22Rv1 (cell line): Measurements from ENCODE around the gene CFDP1.

Experiments used
- H3K27ac ChIP-seq: fragments of 450-650 bp; 2 replicates; pipeline ENCODE4 v1.5.1; 2017
- ZFX ChIP-seq: fragments of 450-650 bp; IDR thresholded peaks from 2 replicates; pipeline ENCODE4 v1.6.1; 2017; ENCODE audit warnings: antibody characterized with exemption, borderline replicate concordance
- TF ChIP-seq, protein P1 (sequence below): fragments of 450-650 bp; IDR thresholded peaks from 2 replicates; pipeline ENCODE4 v1.5.1; 2017; ENCODE audit warnings: mild to moderate bottlenecking

Gene CFDP1

GRCh38 chr16:75294773-75295459, 138.4 kb downstream of the CFDP1 start:
- TF ChIP-seq, protein P1, sequence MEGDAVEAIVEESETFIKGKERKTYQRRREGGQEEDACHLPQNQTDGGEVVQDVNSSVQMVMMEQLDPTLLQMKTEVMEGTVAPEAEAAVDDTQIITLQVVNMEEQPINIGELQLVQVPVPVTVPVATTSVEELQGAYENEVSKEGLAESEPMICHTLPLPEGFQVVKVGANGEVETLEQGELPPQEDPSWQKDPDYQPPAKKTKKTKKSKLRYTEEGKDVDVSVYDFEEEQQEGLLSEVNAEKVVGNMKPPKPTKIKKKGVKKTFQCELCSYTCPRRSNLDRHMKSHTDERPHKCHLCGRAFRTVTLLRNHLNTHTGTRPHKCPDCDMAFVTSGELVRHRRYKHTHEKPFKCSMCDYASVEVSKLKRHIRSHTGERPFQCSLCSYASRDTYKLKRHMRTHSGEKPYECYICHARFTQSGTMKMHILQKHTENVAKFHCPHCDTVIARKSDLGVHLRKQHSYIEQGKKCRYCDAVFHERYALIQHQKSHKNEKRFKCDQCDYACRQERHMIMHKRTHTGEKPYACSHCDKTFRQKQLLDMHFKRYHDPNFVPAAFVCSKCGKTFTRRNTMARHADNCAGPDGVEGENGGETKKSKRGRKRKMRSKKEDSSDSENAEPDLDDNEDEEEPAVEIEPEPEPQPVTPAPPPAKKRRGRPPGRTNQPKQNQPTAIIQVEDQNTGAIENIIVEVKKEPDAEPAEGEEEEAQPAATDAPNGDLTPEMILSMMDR, result no peak
- TF ChIP-seq ZFX, result no peak
- H3K27ac ChIP-seq, result no peak overlapping the region

DNA sequence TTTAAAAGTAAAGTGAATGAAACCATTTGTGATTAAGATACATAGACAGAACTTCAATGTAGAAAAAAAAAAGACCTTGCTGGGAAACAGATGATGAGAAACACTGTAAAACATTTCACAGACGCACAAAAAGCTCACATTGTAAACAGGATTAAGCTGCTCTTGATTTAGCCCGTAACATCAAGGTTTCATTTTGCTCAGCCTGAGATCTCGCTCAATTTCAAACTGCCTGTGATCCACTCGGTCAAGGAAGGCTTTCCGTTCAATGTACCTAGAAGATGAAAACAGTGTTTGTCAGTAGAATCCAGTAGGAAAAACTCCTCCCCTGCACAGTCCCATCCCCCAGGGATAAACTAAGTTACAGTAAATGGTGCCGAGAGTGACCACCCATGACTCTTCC, 139.5 kb downstream of the CFDP1 start:
- no peak overlapping the region for H3K27ac ChIP-seq
- TF ChIP-seq, protein P1, result no peak
- no peak for TF ChIP-seq ZFX

GRCh38 chr16:75293173-75293572, 140.1 kb downstream of the CFDP1 start:
- no peak overlapping the region for H3K27ac ChIP-seq
- TF ChIP-seq, protein P1, result no peak
- TF ChIP-seq ZFX, result no peak

DNA sequence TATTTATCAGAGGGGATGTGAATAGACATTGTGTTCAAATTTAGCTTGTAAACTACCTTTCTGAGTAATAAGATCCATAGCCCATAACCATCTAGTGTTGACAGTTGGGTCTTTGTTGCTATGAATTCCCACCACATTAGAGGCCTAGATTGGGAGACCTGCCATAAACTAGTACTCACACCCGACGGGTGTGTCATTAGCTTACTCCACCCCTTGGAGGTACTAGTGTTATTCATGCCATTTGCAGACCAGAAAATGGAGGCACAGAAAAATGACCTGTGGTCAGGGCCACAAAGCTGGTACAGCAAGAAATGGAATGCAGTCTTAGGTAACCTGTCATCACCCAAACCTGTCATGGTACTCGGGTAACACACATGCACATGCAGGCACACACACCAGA, 140.6 kb downstream of the CFDP1 start:
- no peak for TF ChIP-seq ZFX
- TF ChIP-seq, protein P1, result no peak
- H3K27ac ChIP-seq, result no peak overlapping the region

GRCh38 chr16:75289189-75289588, 144.1 kb downstream of the CFDP1 start:
- TF ChIP-seq, protein P1, result no peak
- TF ChIP-seq ZFX, result no peak
- H3K27ac ChIP-seq, result no peak overlapping the region

DNA sequence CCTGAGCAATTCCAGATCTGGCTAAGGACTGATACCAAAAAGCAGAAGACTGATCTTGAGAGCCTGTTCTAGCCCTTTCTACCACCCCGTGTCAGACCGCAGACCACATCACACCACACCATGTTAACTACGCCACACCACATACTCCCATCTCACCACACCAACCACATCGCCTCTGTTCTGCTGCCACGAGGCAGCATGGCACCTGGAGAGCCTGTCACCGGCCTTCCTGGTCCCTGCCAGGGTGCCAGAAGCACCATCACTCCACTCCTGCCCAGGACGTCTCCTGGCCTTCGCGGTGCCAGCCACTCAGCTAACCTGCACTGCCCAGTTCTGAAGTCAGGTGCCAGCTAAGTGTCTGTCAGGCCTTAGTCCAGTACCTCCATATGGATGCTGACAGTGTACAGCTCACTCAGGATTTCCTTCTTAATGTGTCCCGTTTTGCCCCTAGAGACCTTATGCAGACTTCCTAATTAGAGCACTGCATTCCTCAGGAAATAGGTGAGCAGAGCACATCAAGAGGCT, 144.6 kb downstream of the CFDP1 start:
- TF ChIP-seq, protein P1, result no peak
- TF ChIP-seq ZFX, result no peak
- H3K27ac ChIP-seq, result no peak overlapping the region

GRCh38 chr16:75288181-75288580, 145.1 kb downstream of the CFDP1 start:
- H3K27ac ChIP-seq, result no peak overlapping the region
- TF ChIP-seq, protein P1, result no peak
- no peak for TF ChIP-seq ZFX
